GM21381 (cell line): ENCODE results near the gene RPS6KA2.

Experiments
- ATAC-seq: cut with Tn5 transposase; IDR thresholded peaks from one replicate; pipeline ENCODE4 v1.9.1; 2021; ENCODE audit warnings: mild to moderate bottlenecking, moderate library complexity; ENCODE audit not compliant: unreplicated experiment

RPS6KA2 gene

DNA sequence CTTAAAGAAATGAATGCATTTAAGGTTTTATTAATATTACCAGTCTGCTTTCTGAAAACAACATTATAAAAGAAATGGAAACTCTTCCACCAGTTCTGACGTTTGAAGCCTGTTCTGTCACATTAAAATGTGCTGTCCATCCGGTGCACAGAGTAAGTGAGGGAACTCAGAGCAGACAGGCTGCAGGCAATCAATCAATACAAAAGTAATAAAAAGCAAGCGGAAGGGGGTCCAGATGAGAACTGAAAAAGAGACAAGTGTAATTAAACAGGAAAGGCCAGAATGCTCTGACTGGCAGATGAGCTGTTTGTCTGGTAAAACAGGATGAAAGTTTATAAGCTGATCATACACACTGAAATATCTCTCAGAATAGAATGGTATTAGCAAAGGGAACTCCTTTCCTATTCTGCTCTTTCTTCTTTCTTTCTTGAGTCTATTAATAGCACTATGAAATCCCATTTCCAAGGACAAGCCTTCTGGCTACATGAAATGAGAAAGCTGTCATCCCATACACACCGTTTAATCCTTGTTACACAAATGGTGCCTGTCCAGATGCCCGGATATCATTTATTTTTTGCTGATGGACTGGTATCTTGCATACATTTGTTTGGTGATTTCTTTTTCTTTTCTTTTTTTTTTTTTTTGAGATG, 134.8 kb downstream of the RPS6KA2 start:
- no peak for ATAC-seq

DNA sequence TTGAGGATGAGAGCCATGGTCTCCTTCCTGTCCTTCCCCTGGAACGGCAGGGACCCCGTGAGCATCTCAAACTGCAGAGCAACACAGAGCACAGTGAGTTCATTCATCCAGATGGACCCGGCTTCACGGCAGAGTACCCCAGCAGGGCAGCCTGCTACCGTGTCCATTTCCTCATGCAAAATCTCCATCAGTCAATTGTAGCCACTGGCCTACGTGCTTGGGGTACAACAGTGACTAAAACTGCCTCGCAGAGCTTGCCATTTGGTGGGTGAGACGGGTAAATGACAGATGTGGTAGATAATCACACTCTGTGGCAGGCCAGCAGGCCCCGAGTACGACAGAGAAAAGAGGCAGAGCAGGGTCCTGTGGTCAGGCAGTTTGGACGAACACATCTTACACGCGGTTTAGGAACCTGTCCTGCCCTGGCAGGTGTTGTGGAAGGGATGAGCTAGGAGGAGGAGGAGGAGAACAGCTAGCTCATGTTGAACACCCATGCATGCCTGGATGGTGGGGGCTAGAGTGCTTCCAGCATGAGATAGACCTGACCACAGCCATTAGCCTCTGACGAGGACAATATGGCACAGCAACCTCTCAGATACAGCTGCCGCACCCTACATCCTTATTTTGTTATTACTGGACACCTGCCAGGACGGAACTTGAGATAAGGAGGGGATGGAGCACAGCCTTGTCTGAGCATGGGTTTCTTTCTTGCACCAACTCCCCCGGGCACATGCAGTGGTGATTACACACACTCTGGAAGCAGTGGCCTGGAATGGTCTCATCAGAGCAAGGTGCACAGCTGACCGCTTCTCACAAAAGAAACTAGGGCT, 136.2 kb downstream of the RPS6KA2 start:
- no peak for ATAC-seq

DNA sequence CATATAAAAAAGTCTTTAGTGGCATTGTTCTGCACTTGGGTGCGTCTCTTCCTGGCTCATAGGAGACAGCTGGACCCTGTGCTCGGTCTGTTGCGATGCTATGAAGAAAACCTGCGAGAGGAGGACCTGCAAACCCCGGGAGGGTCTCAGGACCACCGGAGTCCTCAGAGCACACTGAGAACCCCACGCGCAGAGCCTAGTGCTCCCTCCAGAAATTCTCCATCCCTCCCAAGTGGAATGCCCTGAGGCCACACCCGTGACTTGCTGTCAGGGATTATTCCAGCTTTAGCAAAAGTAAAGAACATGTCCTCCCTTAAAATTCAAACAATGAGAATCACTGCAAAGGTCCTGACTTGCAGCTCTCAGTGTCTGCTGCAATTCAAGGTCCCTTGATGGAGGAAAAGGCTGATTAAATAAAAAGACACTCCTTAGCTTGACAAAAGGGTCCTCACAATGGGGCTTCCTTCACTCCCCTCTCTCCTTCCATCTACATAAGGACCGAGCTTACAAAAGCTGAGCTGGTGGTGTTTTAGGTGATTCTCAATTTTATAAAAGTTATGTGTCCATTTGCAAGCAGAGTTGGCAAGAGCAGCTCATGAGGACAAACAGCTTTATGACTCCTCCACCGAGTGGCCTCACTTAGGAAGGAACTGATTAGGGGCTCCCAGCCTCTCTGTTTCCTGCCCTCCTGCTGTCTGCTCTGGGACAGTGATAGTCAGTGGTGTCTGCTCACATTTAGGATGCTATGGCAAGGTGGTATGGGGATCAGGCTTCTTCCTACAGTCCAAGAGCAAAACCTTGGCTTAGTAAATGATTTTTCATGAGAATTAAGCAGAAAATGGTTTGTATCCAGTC, 137.5 kb downstream of the RPS6KA2 start:
- ATAC-seq = no peak

DNA sequence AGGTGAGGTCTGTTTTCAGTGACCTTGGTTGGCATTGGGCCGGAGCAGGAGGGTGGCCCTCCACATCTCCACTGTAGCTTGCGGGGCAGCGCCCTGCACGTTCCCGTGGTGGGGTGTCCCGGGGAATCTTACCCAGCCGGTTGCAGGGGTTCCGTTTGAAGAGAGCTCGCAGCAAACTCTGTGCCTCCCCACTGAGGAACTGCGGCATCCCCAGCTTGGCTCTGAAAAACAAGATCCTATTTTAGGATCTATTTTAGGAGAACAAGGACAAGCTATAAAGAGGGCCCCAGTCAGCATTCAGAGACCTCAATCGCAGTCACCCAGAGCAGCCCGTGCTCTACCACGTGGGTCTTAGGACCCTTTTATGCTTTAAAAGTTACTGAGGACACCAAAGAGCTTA, 138.3 kb downstream of the RPS6KA2 start:
- no peak for ATAC-seq

DNA sequence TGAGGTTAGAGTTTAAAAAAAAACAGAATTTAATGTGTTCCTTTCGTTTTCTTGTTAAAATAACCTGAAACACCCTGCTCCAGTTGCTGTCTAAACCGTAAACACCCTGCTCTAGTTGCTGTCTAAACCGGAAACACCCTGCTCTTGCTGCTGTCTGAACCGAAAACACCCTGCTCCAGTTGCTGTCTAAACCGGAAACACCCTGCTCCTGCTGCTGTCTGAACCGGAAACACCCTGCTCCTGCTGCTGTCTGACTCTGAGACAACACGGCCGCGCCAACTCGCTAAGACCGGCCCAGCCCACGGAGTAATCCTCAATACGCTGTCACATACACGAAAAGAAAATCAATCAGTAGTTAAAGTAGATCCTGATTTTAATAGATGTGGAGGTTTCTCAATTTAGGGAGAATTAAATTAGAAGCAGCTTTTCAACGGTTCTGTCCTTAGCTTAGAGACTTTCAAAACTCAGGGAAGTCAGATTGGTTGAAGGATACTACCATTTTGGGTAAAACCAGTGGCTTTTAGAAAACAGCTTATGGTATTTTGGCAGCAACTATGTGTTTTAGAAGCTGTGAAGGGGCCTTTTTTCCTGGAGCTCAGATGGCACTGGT, 138.9 kb downstream of the RPS6KA2 start:
- ATAC-seq = peak; percentile 94

DNA sequence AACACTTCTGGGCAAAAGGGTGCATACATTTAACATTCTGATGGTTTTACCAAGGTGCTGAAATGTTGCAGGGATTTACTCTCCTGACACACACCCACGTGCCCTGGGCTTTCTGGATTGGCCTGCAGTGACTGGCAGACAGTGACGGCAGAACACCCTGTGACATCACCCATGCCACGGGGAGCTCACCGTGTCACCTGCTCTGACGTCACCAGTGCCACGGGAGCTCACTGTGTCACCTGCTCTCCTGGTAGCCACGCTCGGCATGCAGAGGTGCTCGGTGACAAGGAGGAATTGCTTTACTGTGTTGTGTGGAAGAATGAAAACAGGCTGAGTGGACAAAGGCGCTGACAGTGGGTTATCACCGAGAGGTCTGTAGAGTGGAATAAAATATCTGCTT, 139.9 kb downstream of the RPS6KA2 start:
- ATAC-seq = no peak

DNA sequence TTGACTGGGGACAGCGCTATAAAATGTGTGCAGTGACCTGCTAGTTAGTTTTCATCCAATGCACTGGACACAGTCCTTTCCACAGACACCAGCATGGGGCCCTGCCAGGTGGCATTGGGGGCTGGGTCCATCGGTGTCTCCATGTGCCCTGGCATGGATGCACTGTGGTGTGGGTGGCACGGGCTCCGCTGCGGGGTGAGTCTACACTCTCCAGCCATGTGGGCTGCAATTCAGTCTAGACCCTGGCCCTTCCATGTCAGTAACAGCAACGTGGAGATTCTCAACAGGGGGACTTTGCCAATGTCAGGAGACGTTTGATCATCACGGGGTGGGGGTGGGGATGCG, 140.5 kb downstream of the RPS6KA2 start:
- ATAC-seq = no peak

DNA sequence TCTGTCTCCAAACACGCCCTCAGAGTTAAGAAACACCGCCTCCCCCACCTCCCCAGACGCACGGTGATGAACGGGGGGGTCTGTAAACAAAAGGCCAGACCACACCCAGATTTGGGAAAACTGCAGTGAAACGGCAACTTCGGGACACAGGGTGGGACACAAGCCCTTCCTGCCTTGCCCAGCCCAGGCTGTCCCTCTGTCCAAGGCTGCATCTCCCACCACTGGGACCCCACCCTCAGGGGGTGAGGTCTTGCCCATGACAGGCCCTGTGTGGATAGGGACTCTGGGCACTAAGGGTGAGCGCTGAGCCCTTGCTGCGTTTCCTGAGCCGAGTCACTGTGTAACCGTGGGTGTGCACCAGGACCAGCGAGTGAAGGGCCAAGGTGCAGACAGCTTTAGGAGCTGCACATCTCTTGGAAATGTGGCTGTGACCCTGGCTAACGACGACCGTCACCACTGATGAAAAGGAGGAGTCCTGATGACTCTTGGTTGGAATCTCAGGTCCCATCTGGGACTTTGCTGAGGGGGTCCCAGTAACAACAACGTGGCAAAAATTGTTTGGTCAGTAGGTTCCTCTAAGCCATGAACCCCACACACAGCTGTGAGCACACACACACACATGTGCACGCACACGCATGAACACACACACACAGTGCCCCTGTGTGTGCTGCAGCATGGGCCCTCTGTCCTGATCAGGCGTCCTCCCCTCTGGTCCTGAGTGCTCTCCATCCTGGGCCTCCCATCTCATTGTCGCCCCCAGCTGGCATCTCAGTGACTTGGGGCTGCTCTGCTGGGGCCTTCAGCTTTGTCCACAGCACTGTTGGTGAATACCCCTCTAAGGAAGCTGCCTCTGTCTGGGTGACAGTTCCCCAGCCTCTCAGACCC, 141.2 kb downstream of the RPS6KA2 start:
- no peak for ATAC-seq

DNA sequence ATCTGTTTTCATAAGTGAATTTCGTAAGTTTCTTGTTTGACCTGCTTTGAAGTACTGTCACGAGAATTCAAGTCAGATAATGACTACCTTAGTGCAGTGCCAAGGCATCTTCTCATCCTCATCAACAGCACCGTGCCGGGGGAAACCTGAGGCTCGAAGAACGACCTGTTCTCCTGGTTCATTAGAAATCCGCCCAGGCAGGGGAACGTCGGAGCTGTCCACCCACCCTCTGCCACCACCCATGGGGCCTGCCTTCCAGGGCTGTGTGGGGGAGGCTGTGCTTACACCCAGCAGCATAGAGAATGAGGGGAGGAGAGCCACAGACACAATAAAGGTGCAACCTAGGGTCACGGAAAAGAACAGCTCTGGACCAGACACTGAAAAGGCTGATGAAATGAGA, 142.2 kb downstream of the RPS6KA2 start:
- ATAC-seq = no peak

DNA sequence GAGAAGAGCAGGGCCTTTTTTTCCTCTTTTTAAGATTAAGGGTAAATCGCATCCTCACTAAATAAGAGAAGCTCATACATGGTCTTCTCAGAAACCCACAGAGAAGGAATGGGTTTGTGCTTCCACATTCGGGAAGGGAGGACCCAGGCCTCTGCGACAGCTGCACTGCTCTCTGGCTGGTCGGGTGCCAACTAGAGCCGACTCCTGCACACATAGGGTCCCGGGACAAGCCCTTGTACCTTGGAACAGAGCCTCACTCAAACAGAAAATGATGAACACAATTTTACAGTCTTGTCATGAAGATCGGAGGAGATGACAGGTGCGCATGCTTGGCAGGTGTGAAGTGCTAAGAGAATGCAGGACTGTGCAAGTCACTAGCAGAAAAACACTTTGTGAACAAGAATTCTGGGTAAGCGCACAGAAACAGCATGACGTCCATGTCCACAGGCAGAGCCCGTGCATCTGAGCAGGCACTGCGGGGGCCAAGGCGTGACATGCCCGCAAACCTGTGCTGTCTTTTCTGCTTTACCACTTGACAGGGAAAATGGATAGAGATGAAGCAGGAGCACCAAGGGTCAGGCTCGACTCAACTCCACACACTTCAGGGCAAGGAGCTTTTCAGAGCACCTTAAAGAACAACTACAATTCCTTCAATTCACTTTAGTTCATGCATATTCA, 143.3 kb downstream of the RPS6KA2 start:
- no peak for ATAC-seq

DNA sequence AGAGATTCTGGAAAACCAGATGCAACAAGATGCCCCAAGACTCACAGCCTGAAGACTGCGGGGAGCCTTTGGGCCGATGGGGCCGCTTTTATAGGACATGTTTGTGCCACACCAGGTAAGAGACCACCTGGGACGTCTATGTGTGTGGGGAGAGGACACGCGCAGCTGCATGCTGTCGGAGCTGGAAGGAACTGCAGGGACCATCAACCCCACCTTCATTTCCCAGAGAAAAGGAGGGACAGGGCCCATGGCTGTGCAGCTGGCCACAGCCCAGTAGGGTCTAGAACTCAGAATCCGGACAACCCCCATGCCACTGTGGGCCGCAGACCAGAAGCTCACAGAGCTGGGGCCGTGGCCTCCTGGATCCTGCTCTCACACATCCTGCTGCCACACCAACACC, 144.0 kb downstream of the RPS6KA2 start:
- no peak for ATAC-seq

DNA sequence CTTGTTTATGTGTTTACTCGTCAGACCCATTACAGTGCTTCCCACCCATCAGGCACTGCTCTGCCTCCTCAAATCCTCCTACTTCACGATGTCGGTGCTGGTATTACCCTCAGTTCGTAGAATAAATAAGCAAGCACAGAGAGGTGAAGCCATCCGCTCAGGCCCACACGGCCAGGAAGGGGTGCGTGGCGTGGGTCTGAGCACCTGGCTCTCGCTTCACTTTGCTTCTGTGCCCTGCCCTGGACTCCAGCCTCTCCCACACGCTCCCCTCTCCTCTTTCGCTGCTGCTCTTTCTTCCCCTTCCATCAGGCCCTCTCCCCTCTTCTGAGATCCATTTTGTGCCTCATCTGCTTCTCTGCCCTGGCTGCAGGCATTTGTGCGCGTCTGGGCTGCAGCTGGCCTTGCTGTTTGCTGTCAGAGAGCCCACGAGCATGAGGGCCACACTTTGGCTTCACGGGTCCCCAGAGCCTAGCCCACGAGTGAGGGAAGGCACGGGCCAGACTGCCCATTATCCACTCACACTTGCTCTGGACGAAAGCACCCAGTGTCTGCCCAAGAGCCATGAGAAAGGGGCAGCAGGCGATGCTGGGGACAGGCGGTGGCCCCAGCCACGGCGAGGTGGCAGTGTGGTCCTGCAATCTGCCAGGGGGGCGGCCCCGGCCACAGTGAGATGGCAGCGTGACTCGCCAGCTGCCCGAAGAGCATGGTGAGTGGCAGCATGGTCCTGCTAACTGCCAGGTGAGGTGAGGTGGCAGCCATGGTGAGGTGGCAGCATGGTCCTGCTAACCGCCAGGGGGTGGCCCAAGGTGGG, 148.1 kb downstream of the RPS6KA2 start:
- ATAC-seq = no peak

DNA sequence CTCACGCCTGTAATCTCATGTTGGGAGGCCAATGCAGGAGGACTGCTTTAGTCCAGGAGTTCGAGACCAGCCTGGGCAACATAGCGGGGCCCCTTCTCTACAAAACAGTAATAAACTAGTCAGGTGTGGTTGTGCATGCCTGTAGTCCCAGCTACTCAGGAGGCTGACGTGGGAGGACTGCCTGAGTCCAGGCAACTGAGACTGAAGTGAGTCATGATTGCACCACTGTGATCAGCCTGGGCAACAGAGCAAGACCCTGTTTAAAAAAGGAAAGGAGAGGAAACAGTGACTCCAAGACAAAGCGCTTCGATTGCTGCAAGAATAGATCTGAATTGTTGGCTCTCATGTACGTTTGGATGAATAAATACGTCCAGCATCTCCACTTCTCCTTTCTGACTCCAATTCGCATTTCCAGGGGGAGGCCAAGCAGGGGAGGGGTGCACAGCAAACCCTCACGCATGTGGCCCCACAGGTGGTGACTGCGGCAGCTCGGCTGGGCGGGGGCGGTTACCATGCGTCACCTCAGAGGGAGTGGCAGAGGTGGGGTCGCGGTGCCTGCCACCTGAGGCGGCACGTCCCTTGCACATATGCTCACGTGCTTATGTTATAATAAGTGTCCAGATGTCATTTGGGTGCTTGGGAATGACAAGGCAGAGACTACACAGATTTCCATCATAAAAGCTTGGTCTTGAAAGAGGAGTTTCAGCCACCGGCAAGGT, 149.2 kb downstream of the RPS6KA2 start:
- no peak for ATAC-seq

DNA sequence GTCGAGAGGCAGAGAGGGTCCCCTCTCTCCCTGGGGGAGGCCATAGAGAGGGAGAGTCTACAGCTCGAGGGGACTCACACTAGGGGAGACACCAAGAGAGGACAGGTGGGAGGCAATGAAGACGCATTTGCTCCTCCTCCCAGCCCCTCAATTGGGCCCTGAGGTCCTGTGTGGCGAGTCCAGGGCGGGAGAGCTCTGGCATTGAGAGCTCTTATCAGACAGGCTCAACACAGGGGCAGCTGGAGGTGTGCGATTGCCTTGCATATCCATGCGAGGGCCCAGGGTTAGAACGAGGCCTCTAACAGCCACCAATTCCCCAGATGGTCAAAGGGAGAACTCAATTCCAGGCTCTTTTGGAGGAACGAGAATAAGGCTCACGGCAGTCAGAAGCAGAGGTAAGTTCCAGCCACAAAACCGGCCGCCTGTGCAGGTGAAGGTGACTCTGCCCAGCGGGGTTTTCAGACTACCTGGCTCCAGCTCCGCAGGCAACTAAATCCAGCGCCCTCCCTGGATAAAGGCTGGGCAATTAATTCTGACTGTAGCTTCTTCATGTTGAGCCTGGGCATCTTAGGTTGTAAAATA, 150.3 kb downstream of the RPS6KA2 start:
- no peak for ATAC-seq

DNA sequence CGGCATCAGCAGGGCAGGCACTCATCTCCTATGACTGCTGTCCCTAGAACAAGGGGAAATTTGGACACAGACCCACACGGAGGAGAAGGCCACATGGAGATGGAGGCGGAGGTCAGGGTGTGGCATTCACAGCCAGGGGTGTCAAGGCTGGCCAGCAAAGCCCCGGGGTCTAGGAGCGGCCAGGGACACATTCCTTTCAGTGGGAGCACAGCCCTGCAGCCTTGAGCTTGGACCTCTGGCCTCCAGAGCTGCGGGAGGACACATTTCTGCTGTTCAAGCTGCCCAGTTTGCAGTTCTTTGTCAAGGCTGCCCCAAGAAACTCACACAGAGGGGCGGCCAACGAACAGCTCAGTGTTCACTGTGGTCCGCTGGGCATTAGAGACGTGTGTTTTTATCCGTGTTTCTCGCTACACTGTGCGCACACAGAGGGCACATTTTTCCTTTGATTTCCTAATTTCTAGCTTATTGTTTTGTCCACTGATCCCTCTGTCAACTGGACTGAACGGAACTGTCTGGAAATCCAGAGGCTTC, 150.9 kb downstream of the RPS6KA2 start:
- ATAC-seq = no peak

DNA sequence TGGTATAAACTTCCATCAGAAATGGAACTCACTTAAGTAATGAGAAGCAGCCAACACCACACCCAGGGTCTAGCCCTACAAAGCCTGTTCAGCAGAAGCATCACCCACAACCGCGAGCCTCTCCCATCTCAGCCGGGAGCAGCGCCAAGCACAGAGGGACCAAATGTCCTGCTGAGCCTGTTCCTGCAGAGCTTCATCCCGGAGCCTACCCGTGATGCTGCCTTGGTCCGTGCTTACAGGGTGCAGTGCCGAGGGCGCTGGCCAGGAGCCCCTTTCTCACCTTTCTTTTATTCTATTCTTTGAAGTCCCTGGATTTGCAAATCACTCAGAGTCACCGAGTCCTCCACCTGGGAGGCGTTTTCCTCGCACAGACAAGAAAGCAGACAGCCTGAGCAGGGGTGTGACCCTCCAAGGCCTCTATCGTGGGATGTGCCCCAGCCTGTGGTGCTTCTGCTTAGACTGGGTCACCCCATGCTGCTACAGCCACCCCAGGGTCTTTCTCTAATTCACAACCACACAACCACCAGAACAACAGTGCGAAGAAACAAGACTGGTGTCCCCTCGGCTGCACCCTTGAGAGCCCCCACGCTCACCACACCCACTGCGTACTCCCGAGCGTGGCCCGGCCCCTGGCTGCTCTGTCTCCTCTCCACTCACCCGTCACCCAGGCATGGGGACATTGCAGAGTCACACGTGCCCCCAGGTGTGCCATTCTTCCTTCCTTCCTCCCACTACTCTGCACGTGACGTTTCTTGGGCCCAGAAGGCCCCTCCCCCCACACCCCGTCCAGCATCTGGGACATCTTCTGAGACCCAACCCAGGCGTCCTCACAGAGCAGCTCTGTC, 152.1 kb downstream of the RPS6KA2 start:
- no peak for ATAC-seq
